Forelimb muscle (tissue), 1 donor: ENCODE data around the gene SCN3A. TPM values are rescaled to one million over a fixed set of nuclear protein-coding genes. Genes with fewer than 3 reads are reported as not detected.

Source experiments
- DNase-seq: peaks from one replicate; pipeline ENCODE4 v3.0.0-alpha.2; 2013; ENCODE audit warnings: low read depth
- polyA plus RNA-seq: library from polyadenylated mRNA; unstranded; fragments of 120-200 nt; gene quantifications from one replicate; pipeline ENCODE4 v1.2.1, GENCODE V29; 2013; ENCODE audit not compliant: insufficient read length

The SCN3A gene
- polyA plus RNA-seq: 0.53 TPM

GRCh38 chr2:165203689-165204559 is at the start of gene SCN3A:
TSS of gene SCN3A (minus strand) at chr2:165204050. CDS start at chr2:165176394, 27,656 bp downstream.
- peak; percentile 14 for DNase-seq

- no peak for DNase-seq
These were observed 49.3 kb upstream of the SCN3A start for GRCh38 chr2:165253178-165253577.

- no peak for DNase-seq
These were observed 47.5 kb upstream of the SCN3A start for GRCh38 chr2:165251366-165251765.

- DNase-seq: no peak
These were observed 44.4 kb upstream of the SCN3A start for GRCh38 chr2:165248238-165248637.

- no peak for DNase-seq
These were observed 41.4 kb upstream of the SCN3A start for GRCh38 chr2:165245081-165245793.

GRCh38 chr2:165240916-165241315 is 37.1 kb upstream of the SCN3A start:
- DNase-seq: no peak

GRCh38 chr2:165239856-165240515 is 36.1 kb upstream of the SCN3A start:
- DNase-seq: no peak

- peak; percentile 9 for DNase-seq
These were observed 35.4 kb upstream of the SCN3A start, which contains the start of gene SCN2A for GRCh38 chr2:165239230-165239629. TSS of gene SCN2A (plus strand) at chr2:165239414. CDS start at chr2:165295824, 56,410 bp downstream.

GRCh38 chr2:165238295-165238694 is 34.4 kb upstream of the SCN3A start:
- peak; percentile 16 for DNase-seq

GRCh38 chr2:165237056-165237455 is 33.2 kb upstream of the SCN3A start:
- DNase-seq: no peak

- DNase-seq: no peak
These were observed 23.7 kb upstream of the SCN3A start for GRCh38 chr2:165227571-165227970.

- DNase-seq: no peak
These were observed 21.1 kb upstream of the SCN3A start for GRCh38 chr2:165224941-165225340.

- no peak for DNase-seq
These were observed 15.6 kb upstream of the SCN3A start for GRCh38 chr2:165219481-165219880.

- no peak for DNase-seq
These were observed 10.2 kb upstream of the SCN3A start for GRCh38 chr2:165214093-165214492.

GRCh38 chr2:165208094-165208493 is 4.2 kb upstream of the SCN3A start:
- no peak for DNase-seq

- DNase-seq: no peak
These were observed 2.0 kb upstream of the SCN3A start for GRCh38 chr2:165205865-165206264.

GRCh38 chr2:165202239-165202638 is 1.6 kb downstream of the SCN3A start:
- no peak for DNase-seq

- no peak for DNase-seq
These were observed 5.7 kb downstream of the SCN3A start for GRCh38 chr2:165198181-165198580.

GRCh38 chr2:165197346-165197745 is 6.5 kb downstream of the SCN3A start:
- DNase-seq: no peak

GRCh38 chr2:165196411-165196810 is 7.4 kb downstream of the SCN3A start:
- DNase-seq: no peak

GRCh38 chr2:165193178-165193777 is 10.6 kb downstream of the SCN3A start:
- no peak for DNase-seq

- no peak for DNase-seq
These were observed 11.1 kb downstream of the SCN3A start for GRCh38 chr2:165192729-165193128.
